HL-60 (cell line): ENCODE measurements around the gene FAM107B.
A peak's percentile ranks its signal among the peaks of the same experiment; 100 is the strongest.

ENCODE experiments used
- DNase-seq, 2 experiments: peaks; one replicate each; pipeline ENCODE4 v3.0.0-alpha.2; 2010 to 2020; ENCODE audit warnings: low read depth in 1 of 2, low spot score in 1 of 2
- H3K27ac ChIP-seq: fragments of 250-450 bp; sonication (Bioruptor Pico); replicated peaks from 2 replicates; pipeline ENCODE4 v1.5.1; 2020; ENCODE audit warnings: mild to moderate bottlenecking, moderate library complexity
- H3K27me3 ChIP-seq: fragments of 250-450 bp; sonication (Bioruptor Pico); 2 replicates; pipeline ENCODE4 v1.5.1; 2021; ENCODE audit warnings: mild to moderate bottlenecking, moderate library complexity; ENCODE audit not compliant: insufficient read depth, poor library complexity, severe bottlenecking
- H3K4me3 ChIP-seq: replicated peaks from 2 replicates; pipeline ENCODE4 v1.5.1; 2011; ENCODE audit warnings: mild to moderate bottlenecking, control low read depth, low read length; ENCODE audit not compliant: insufficient read depth
- CTCF ChIP-seq: IDR thresholded peaks from one replicate; pipeline ENCODE4 v1.5.1; 2011; ENCODE audit warnings: low read length, control low read depth, inconsistent platforms; ENCODE audit not compliant: insufficient read depth
- GABPA ChIP-seq: IDR thresholded peaks from 2 replicates; pipeline ENCODE4 v1.6.1; 2012; ENCODE audit warnings: low read depth
- POLR2AphosphoS5 ChIP-seq: IDR thresholded peaks from 2 replicates; pipeline ENCODE4 v1.6.1; 2012; ENCODE audit warnings: low read depth
- REST ChIP-seq: IDR thresholded peaks from 2 replicates; pipeline ENCODE4 v1.6.1; 2012; ENCODE audit warnings: low read depth; ENCODE audit not compliant: insufficient replicate concordance
- SPI1 ChIP-seq: IDR thresholded peaks from 2 replicates; pipeline ENCODE4 v1.6.1; 2012; ENCODE audit warnings: low read depth, mild to moderate bottlenecking, borderline replicate concordance

FAM107B gene

DNA sequence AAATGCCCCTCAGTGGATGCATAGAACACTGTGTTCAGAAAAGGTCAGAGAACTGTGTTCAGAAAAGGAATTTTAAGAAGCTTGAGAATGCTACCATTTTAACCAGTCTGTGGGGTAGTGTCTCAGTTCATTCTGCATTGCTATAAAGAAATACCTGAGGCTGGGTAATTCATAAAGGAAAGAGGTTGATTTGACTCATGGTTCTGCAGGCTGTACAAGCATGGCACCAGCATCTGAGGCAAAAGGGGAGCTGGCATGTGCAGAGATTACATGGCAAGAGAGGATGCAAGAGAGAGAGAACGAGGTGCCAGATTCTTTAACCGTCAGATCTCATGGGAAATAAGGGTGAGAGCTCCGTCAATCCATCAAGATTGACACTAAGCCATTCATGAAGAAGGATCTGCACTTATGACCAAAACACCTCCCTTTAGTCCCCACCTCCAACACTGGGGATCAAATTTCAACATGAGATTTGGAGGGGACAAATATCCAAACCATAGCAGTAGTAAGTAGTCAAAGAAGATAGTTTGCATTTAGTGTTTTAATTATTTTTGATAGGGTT is 119.8 kb downstream of the FAM107B start:
- H3K27me3 ChIP-seq: no peaks in the 10 kb centered on the region
- no peak for DNase-seq
- H3K4me3 ChIP-seq: no peak overlapping the region
- H3K27ac ChIP-seq: peak overlapping the region; percentile 78
- TF ChIP-seq SPI1: no peak
- TF ChIP-seq POLR2AphosphoS5: no peak
- TF ChIP-seq CTCF: no peak

- peak; percentile 58 to 84 for DNase-seq
- no peak overlapping the region for H3K4me3 ChIP-seq
- TF ChIP-seq REST: no peak
- TF ChIP-seq GABPA: no peak
- TF ChIP-seq SPI1: no peak; the same call in 1 of the 2 replicates
- TF ChIP-seq POLR2AphosphoS5: no peak
- no peak for TF ChIP-seq CTCF
- H3K27ac ChIP-seq: peak overlapping the region; percentile 78
- H3K27me3 ChIP-seq: no peaks in the 10 kb centered on the region
Observed at GRCh38 chr10:14653271-14654161, 121.2 kb downstream of the FAM107B start.

GRCh38 chr10:14652816-14653215 is 121.9 kb downstream of the FAM107B start:
- Histone ChIP-seq H3K4me3 (no peak overlapping the region), H3K27me3 (no peaks in the 10 kb centered on the region), H3K27ac (peak overlapping the region; percentile 78)
- DNase-seq: no peak
- TF ChIP-seq SPI1: no peak
- no peak for TF ChIP-seq POLR2AphosphoS5
- TF ChIP-seq GABPA: no peak
- TF ChIP-seq REST: no peak
- no peak for TF ChIP-seq CTCF
